ENCODE measurements around the gene ZYG11A. TPM values are rescaled to one million over a fixed set of nuclear protein-coding genes. Genes with fewer than 3 reads are reported as not detected.
"Not testable (repeated sequence)": the region's sequence is repeated elsewhere in the genome, so short reads cannot be mapped to it uniquely, and the experiment has no call there.

ZYG11A gene
- total and polyA plus RNA-seq, 4 donors: 0.38 to 1.8 (median 0.76) TPM

DNA sequence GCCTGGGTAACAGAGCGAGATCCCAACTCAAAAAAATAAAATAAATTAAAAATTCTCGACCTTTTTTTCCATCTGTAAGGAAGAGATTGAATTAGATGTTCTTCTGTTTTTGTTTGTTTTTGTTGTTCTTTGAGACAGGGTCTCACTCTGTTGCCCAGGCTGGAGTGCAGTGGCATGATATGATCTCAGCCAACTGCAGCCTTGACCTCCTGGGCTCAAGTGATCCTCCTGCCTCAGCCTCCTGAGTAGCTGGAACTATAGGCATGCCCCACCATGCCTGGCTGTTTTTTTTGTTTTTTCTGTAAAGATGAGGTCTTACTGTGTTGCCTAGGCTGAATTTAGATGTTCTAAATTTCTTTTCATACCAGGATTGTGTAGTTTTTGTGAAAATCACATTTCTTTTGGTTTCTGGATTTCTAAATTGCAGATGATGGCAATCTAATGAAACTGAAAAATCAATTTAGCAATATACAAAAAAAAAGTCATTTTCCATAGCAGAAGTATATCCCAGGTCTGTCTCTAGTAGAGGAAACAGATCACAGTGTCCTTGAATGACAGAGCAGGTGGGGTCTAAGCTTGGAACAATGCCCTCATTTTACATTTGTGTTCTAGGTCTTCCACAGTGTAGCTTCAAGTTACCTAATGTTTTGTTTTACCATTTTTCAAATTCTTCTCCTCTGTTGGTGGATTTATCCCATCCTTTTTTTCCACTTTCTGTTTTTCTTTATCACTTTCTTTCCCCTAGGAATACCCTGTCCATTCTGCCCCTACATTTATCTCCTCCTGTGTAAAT lies 20.3 kb downstream of the ZYG11A start:
- no peaks in the 10 kb centered on the region for H3K27me3 ChIP-seq (ENCODE audit: control insufficient read depth in 4 of 4, insufficient read depth in 4 of 4, low read length in 3 of 4)
- TF ChIP-seq YY1 (IDR thresholded peaks at IDR 0.05) (no peak), HNF4G (IDR thresholded peaks at IDR 0.05) (no peak)
- TF ChIP-seq, protein P1, sequence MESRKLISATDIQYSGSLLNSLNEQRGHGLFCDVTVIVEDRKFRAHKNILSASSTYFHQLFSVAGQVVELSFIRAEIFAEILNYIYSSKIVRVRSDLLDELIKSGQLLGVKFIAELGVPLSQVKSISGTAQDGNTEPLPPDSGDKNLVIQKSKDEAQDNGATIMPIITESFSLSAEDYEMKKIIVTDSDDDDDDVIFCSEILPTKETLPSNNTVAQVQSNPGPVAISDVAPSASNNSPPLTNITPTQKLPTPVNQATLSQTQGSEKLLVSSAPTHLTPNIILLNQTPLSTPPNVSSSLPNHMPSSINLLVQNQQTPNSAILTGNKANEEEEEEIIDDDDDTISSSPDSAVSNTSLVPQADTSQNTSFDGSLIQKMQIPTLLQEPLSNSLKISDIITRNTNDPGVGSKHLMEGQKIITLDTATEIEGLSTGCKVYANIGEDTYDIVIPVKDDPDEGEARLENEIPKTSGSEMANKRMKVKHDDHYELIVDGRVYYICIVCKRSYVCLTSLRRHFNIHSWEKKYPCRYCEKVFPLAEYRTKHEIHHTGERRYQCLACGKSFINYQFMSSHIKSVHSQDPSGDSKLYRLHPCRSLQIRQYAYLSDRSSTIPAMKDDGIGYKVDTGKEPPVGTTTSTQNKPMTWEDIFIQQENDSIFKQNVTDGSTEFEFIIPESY (IDR thresholded peaks at IDR 0.05): no peak
- no peak overlapping the region for H3K27ac ChIP-seq (ENCODE audit: low read depth in 1 of 2, low read length in 2 of 2)
- DNase-seq (ENCODE audit: low spot score): no peak
- H3K4me1 ChIP-seq (ENCODE audit: control insufficient read depth in 4 of 4, insufficient read depth in 4 of 4, low read length in 3 of 4): no peaks in the 10 kb centered on the region
- no peak overlapping the region for H3K4me3 ChIP-seq (ENCODE audit: low read depth in 1 of 3, low read length in 3 of 3)
- H3K9me3 ChIP-seq (ENCODE audit: control insufficient read depth in 4 of 4, low read length in 3 of 4): no peaks in the 10 kb centered on the region
- H3K9ac ChIP-seq (ENCODE audit: low read depth in 1 of 2, low read length in 2 of 2): no peak overlapping the region
- H3K36me3 ChIP-seq (ENCODE audit: control insufficient read depth in 4 of 4, insufficient read depth in 3 of 4, low read depth in 1 of 4, low read length in 3 of 4): no peaks in the 10 kb centered on the region
- 84% methylated on average over 2 of the region's 2 CpGs for WGBS

DNA sequence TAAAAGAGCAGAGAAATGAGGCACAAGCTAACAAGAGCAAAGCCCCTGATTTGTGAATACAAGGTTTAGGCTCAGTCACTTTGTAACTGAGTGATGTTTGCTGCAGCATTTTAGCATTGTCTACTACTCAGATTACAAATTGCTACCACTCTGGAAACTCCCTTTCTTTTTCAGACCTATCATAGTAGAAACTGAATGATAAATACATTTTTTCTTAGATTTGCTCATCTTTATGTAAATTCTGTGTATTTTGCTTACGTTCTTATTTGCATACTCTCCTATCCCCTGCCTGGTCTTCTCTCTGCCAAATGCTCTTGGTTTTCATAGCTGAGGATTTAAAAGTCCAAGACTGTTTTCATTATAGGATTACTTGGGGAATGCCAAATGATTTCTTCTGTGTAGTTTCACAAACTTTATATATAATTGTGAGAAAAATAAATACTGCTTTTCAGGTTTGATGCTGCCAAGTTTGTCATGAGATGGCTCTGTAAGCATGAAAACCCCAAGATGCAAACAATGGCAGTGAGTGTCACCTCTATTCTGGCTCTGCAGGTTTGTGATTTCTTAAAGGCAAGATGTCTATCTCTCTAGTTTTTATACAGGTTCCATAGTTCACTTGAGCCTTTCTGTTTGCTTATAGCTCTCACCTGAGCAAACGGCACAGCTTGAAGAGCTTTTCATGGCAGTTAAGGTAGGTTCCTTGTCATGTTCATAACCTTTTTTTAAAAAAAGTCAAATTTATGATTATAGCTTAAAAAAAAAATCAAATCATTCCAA lies 24.7 kb downstream of the ZYG11A start:
- Histone ChIP-seq H3K9me3 (ENCODE audit: control insufficient read depth in 4 of 4, low read length in 3 of 4) (no peaks in the 10 kb centered on the region), H3K36me3 (ENCODE audit: control insufficient read depth in 4 of 4, insufficient read depth in 3 of 4, low read depth in 1 of 4, low read length in 3 of 4) (no peaks in the 10 kb centered on the region), H3K27ac (ENCODE audit: low read depth in 1 of 2, low read length in 2 of 2) (no peak overlapping the region), H3K4me1 (ENCODE audit: control insufficient read depth in 4 of 4, insufficient read depth in 4 of 4, low read length in 3 of 4) (no peaks in the 10 kb centered on the region), H3K4me3 (ENCODE audit: low read depth in 1 of 3, low read length in 3 of 3) (no peak overlapping the region), H3K9ac (ENCODE audit: low read depth in 1 of 2, low read length in 2 of 2) (no peak overlapping the region), H3K27me3 (ENCODE audit: control insufficient read depth in 4 of 4, insufficient read depth in 4 of 4, low read length in 3 of 4) (no peaks in the 10 kb centered on the region)
- no peak for DNase-seq (ENCODE audit: low spot score)
- 82% methylated on average over 2 of the region's 2 CpGs for WGBS
- TF ChIP-seq HNF4G (IDR thresholded peaks at IDR 0.05): no peak
- TF ChIP-seq RXRA (IDR thresholded peaks at IDR 0.05): no peak
- no peak for TF ChIP-seq HNF4A (conservative IDR thresholded peaks at IDR 0.05)
- TF ChIP-seq, protein P1 (IDR thresholded peaks at IDR 0.05): no peak

DNA sequence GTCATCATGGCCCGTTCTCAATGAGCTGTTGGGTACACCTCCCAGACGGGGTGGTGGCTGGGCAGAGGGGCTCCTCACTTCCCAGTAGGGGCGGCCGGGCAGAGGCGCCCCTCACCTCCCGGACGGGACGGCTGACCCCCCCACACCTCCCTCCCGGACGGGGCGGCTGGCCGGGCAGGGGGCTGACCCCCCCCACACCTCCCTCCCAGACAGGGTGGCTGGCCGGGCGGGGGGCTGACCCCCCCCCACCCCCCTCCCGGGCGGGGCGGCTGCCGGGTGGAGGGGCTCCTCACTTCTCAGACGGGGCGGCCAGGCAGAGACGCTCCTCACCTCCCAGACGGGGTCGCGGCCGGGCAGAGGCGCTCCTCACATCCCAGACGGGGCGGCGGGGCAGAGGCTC lies 27.2 kb downstream of the ZYG11A start:
- not testable (repeated sequence) for H3K27ac ChIP-seq (ENCODE audit: low read depth in 1 of 2, low read length in 2 of 2); H3K4me1 ChIP-seq (ENCODE audit: control insufficient read depth in 4 of 4, insufficient read depth in 4 of 4, low read length in 3 of 4); H3K27me3 ChIP-seq (ENCODE audit: control insufficient read depth in 4 of 4, insufficient read depth in 4 of 4, low read length in 3 of 4); H3K9me3 ChIP-seq (ENCODE audit: control insufficient read depth in 4 of 4, low read length in 3 of 4); H3K9ac ChIP-seq (ENCODE audit: low read depth in 1 of 2, low read length in 2 of 2); H3K36me3 ChIP-seq (ENCODE audit: control insufficient read depth in 4 of 4, insufficient read depth in 3 of 4, low read depth in 1 of 4, low read length in 3 of 4); H3K4me3 ChIP-seq (ENCODE audit: low read depth in 1 of 3, low read length in 3 of 3); DNase-seq (ENCODE audit: low spot score)
- 97% methylated on average over 28 of the region's 29 CpGs for WGBS

DNA sequence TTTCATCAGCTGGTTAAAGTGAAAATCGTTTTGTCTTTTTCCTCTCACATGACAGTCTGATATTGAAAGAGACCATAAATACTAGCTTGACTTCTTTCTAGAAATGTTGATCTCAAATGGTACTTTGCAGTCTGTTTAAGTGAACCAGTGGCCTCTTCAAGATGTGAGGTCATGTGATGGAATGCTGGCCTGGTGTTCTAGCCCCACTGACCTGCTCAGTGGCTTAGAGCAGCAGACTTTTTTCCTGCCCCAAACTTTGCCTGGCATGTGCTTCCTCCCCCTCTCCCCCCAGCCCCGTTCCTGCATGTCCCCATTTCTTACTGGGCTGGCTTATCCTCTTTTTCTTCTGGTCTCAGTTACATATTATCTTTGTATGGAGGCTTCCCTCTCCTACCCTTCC lies 34.3 kb downstream of the ZYG11A start:
- H3K9ac ChIP-seq (ENCODE audit: low read depth in 1 of 2, low read length in 2 of 2): no peak overlapping the region
- DNase-seq (ENCODE audit: low spot score): no peak
- no peak overlapping the region for H3K4me3 ChIP-seq (ENCODE audit: low read depth in 1 of 3, low read length in 3 of 3)
- H3K27ac ChIP-seq (ENCODE audit: low read depth in 1 of 2, low read length in 2 of 2): no peak overlapping the region
- 69% methylated on average over 2 of the region's 2 CpGs for WGBS
- peaks cover 4 to 11% (median 6%) of the 10 kb centered on the region in 4 donors for H3K4me1 ChIP-seq (ENCODE audit: control insufficient read depth in 4 of 4, insufficient read depth in 4 of 4, low read length in 3 of 4)
- no peaks in the 10 kb centered on the region for H3K9me3 ChIP-seq (ENCODE audit: control insufficient read depth in 4 of 4, low read length in 3 of 4)
- no peaks in the 10 kb centered on the region for H3K27me3 ChIP-seq (ENCODE audit: control insufficient read depth in 4 of 4, insufficient read depth in 4 of 4, low read length in 3 of 4)
- no peaks in the 10 kb centered on the region for H3K36me3 ChIP-seq (ENCODE audit: control insufficient read depth in 4 of 4, insufficient read depth in 3 of 4, low read depth in 1 of 4, low read length in 3 of 4)
- no peak for TF ChIP-seq JUND (IDR thresholded peaks at IDR 0.05)
- TF ChIP-seq SP1 (IDR thresholded peaks at IDR 0.05): no peak
- no peak for TF ChIP-seq GABPA (IDR thresholded peaks at IDR 0.05 in 1 of 2, conservative IDR thresholded peaks at IDR 0.05 in 1 of 2)
- TF ChIP-seq, protein P1 (IDR thresholded peaks at IDR 0.05): no peak
- TF ChIP-seq, protein P2, sequence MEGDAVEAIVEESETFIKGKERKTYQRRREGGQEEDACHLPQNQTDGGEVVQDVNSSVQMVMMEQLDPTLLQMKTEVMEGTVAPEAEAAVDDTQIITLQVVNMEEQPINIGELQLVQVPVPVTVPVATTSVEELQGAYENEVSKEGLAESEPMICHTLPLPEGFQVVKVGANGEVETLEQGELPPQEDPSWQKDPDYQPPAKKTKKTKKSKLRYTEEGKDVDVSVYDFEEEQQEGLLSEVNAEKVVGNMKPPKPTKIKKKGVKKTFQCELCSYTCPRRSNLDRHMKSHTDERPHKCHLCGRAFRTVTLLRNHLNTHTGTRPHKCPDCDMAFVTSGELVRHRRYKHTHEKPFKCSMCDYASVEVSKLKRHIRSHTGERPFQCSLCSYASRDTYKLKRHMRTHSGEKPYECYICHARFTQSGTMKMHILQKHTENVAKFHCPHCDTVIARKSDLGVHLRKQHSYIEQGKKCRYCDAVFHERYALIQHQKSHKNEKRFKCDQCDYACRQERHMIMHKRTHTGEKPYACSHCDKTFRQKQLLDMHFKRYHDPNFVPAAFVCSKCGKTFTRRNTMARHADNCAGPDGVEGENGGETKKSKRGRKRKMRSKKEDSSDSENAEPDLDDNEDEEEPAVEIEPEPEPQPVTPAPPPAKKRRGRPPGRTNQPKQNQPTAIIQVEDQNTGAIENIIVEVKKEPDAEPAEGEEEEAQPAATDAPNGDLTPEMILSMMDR (IDR thresholded peaks at IDR 0.05; ENCODE audit: low read depth, low read length, missing input control): no peak
- no peak for TF ChIP-seq NR2F2 (IDR thresholded peaks at IDR 0.05)

All from liver (tissue), 9 donors.